Mesangial cell (primary cell): Measurements from ENCODE around the gene ZIC5. TPM values are rescaled to one million over a fixed set of nuclear protein-coding genes. Genes with fewer than 3 reads are reported as not detected.

ENCODE experiments used
- total RNA-seq: library from RNA; depleted of rRNA; stranded (reverse); fragments of >200 nt; gene quantifications from 2 replicates; pipeline ENCODE4 v1.2.3, GENCODE V29; 2015

The ZIC5 gene
- total RNA-seq = under 0.01 TPM in 1 of 2 replicates, not detected in the other

DNA sequence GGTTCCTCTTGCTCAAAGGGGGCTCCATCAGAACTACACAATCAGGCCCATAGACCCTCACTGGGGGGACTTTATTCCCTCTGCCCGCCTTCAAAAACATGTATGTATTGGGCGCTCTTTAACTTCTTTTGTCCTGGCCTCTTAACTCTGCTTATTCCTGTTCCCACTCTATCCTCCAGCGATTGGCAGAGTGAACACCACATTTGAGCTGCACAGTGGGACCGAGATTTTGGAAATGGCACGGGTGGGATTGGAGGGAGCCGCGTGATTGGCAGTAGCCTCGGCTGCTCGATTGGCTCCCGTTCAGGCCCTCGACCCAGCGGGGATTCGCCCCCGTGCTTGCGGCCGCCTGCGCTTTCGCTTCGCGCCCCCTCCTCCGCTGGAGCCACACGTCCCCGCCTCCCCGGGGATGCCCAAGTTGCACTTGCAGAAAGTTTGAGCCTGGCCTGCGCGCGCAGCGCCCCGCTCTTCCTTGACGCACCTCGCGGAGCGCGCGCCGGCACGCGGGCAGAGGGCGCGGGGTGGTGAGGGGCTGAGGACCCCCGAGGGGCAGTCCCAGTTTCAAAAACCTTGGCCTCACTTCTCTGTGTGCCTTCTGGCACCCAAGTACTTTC, at the start of gene ZIC5:
Gene ZIC5 (minus strand): TSS at position 192 of the 614 bp plus-strand sequence. CDS start 164 bp downstream, at position 28.

GRCh38 chr13:99981735-99982035, 10.1 kb upstream of the ZIC5 start, which contains the start of gene ZIC2:
ZIC2 (plus strand) TSS chr13:99981784; CDS start chr13:99982065, 281 bp downstream.

Other genes with a start within 250 kb of the ZIC5 start
- gene ZIC2, start 10.0 kb upstream of the ZIC5 start, total RNA-seq = not detected in 2 replicates
- gene PCCA, start 117.3 kb upstream of the ZIC5 start, total RNA-seq = 6.8 and 23.7 TPM in 2 replicates